GM21360 (cell line): Measurements from ENCODE around the gene AMPD1.

Source experiments
- ATAC-seq: cut with Tn5 transposase; IDR thresholded peaks from one replicate; pipeline ENCODE4 v1.9.1; 2021; ENCODE audit warnings: mild to moderate bottlenecking, moderate library complexity; ENCODE audit not compliant: unreplicated experiment

Gene AMPD1

GRCh38 chr1:114700036-114700600 is 4.8 kb upstream of the AMPD1 start:
- ATAC-seq, result no peak

- ATAC-seq, result no peak
Observed at GRCh38 chr1:114696810-114697209, 1.5 kb upstream of the AMPD1 start.

GRCh38 chr1:114694540-114695310 is 621 bp downstream of the AMPD1 start:
- ATAC-seq, result no peak

GRCh38 chr1:114692947-114693346 is 2.4 kb downstream of the AMPD1 start:
- no peak for ATAC-seq

- ATAC-seq, result no peak
Observed at GRCh38 chr1:114691061-114691460, 4.3 kb downstream of the AMPD1 start.

- no peak for ATAC-seq
Observed at GRCh38 chr1:114690148-114690547, 5.2 kb downstream of the AMPD1 start.

- no peak for ATAC-seq
Observed at GRCh38 chr1:114688526-114688925, 6.8 kb downstream of the AMPD1 start.

- no peak for ATAC-seq
Observed at GRCh38 chr1:114685851-114686250, 9.5 kb downstream of the AMPD1 start.

GRCh38 chr1:114677691-114678090 is 17.7 kb downstream of the AMPD1 start:
- ATAC-seq, result no peak

- no peak for ATAC-seq
Observed at GRCh38 chr1:114676115-114676514, 19.2 kb downstream of the AMPD1 start.

GRCh38 chr1:114671939-114672275 is 23.4 kb downstream of the AMPD1 start:
- ATAC-seq, result no peak

- ATAC-seq, result no peak
Observed at GRCh38 chr1:114671011-114671938, 24.1 kb downstream of the AMPD1 start.

- peak; percentile 96 for ATAC-seq
Observed at GRCh38 chr1:114670083-114671010, 25.0 kb downstream of the AMPD1 start.

- ATAC-seq, result peak; percentile 48
Observed at GRCh38 chr1:114669562-114670082, 25.7 kb downstream of the AMPD1 start, which contains the start of gene DENND2C. TSS of gene DENND2C (minus strand) at chr1:114670049. CDS start at chr1:114625984, 44,065 bp downstream.

- ATAC-seq, result no peak
Observed at GRCh38 chr1:114668784-114669561, 26.4 kb downstream of the AMPD1 start.

- no peak for ATAC-seq
Observed at GRCh38 chr1:114668373-114668772, 27.0 kb downstream of the AMPD1 start.

- ATAC-seq, result no peak
Observed at GRCh38 chr1:114666954-114667353, 28.4 kb downstream of the AMPD1 start.

- no peak for ATAC-seq
Observed at GRCh38 chr1:114660238-114660637, 35.1 kb downstream of the AMPD1 start.

GRCh38 chr1:114651893-114652292 is 43.5 kb downstream of the AMPD1 start:
- ATAC-seq, result no peak
